A673 (cell line): Measurements from ENCODE around the gene SLC35E2B.
"Not testable (repeated sequence)": the region's sequence is repeated elsewhere in the genome, so short reads cannot be mapped to it uniquely, and the experiment has no call there.

ENCODE experiments used
- CTCF ChIP-seq: fragments of 300-800, 200-600 bp; sonication (generic); conservative IDR thresholded peaks from 2 replicates; pipeline ENCODE4 v1.5.1; 2017; ENCODE audit warnings: low read depth, mild to moderate bottlenecking, antibody characterized with exemption, low read length, moderate library complexity, mixed read lengths
- EZH2 ChIP-seq: fragments of 200-600 bp; sonication (generic); IDR thresholded peaks from 2 replicates; pipeline ENCODE4 v1.6.1; 2017; ENCODE audit warnings: borderline replicate concordance, low read depth, mild to moderate bottlenecking, mixed read lengths, antibody characterized with exemption, low read length; ENCODE audit not compliant: poor library complexity, severe bottlenecking

- not testable (repeated sequence) for TF ChIP-seq CTCF, EZH2
Measured at GRCh38 chr1:1636621-1637478, 55.7 kb downstream of the SLC35E2B start.
